Measurements from ENCODE around the gene BAIAP2L1.
"Not testable (repeated sequence)": the region's sequence is repeated elsewhere in the genome, so short reads cannot be mapped to it uniquely, and the experiment has no call there.

BAIAP2L1 gene

GRCh38 chr7:98417604-98418270 lies 16.8 kb upstream of the BAIAP2L1 start:
- H3K4me3 ChIP-seq (ENCODE audit: low read length); H3K4me1 ChIP-seq (ENCODE audit: insufficient read depth, low read length); H3K9me3 ChIP-seq (ENCODE audit: low read length); H3K27me3 ChIP-seq (ENCODE audit: insufficient read depth, low read length); H2AFZ ChIP-seq (ENCODE audit: low read depth, low read length); H3K36me3 ChIP-seq (ENCODE audit: insufficient read depth, low read length): not testable (repeated sequence)

GRCh38 chr7:98414205-98414900 lies 13.5 kb upstream of the BAIAP2L1 start:
- Histone ChIP-seq H3K9me3 (ENCODE audit: low read length) (no peaks in the 10 kb centered on the region), H2AFZ (ENCODE audit: low read depth, low read length) (no peak overlapping the region), H3K27me3 (ENCODE audit: insufficient read depth, low read length) (no peaks in the 10 kb centered on the region), H3K36me3 (ENCODE audit: insufficient read depth, low read length) (no peaks in the 10 kb centered on the region), H3K4me3 (ENCODE audit: low read length) (no peak overlapping the region), H3K4me1 (ENCODE audit: insufficient read depth, low read length) (no peaks in the 10 kb centered on the region)

- not testable (repeated sequence) for H3K36me3 ChIP-seq (ENCODE audit: insufficient read depth, low read length); H3K9me3 ChIP-seq (ENCODE audit: low read length); H3K4me1 ChIP-seq (ENCODE audit: insufficient read depth, low read length); H2AFZ ChIP-seq (ENCODE audit: low read depth, low read length); H3K27me3 ChIP-seq (ENCODE audit: insufficient read depth, low read length); H3K4me3 ChIP-seq (ENCODE audit: low read length)
These were observed 12.8 kb upstream of the BAIAP2L1 start for GRCh38 chr7:98413655-98414054.

GRCh38 chr7:98409843-98410242 lies 9.0 kb upstream of the BAIAP2L1 start:
- Histone ChIP-seq H2AFZ (ENCODE audit: low read depth, low read length) (no peak overlapping the region), H3K9me3 (ENCODE audit: low read length) (no peaks in the 10 kb centered on the region), H3K27me3 (ENCODE audit: insufficient read depth, low read length) (no peaks in the 10 kb centered on the region), H3K4me3 (ENCODE audit: low read length) (no peak overlapping the region), H3K36me3 (ENCODE audit: insufficient read depth, low read length) (no peaks in the 10 kb centered on the region), H3K4me1 (ENCODE audit: insufficient read depth, low read length) (no peaks in the 10 kb centered on the region)

- not testable (repeated sequence) for H3K36me3 ChIP-seq (ENCODE audit: insufficient read depth, low read length); H3K4me1 ChIP-seq (ENCODE audit: insufficient read depth, low read length); H2AFZ ChIP-seq (ENCODE audit: low read depth, low read length); H3K27me3 ChIP-seq (ENCODE audit: insufficient read depth, low read length); H3K9me3 ChIP-seq (ENCODE audit: low read length); H3K4me3 ChIP-seq (ENCODE audit: low read length)
These were observed 7.3 kb upstream of the BAIAP2L1 start for GRCh38 chr7:98408146-98408545.

- H3K4me3 ChIP-seq (ENCODE audit: low read length): no peak overlapping the region
- H3K4me1 ChIP-seq (ENCODE audit: insufficient read depth, low read length): no peaks in the 10 kb centered on the region
- H3K27me3 ChIP-seq (ENCODE audit: insufficient read depth, low read length): peaks cover 3% of the 10 kb centered on the region
- no peaks in the 10 kb centered on the region for H3K36me3 ChIP-seq (ENCODE audit: insufficient read depth, low read length)
- no peak overlapping the region for H2AFZ ChIP-seq (ENCODE audit: low read depth, low read length)
- H3K9me3 ChIP-seq (ENCODE audit: low read length): no peaks in the 10 kb centered on the region
These were observed 5.9 kb upstream of the BAIAP2L1 start for GRCh38 chr7:98406827-98407226.

- H3K4me1 ChIP-seq (ENCODE audit: insufficient read depth, low read length): no peaks in the 10 kb centered on the region
- H2AFZ ChIP-seq (ENCODE audit: low read depth, low read length): no peak overlapping the region
- no peaks in the 10 kb centered on the region for H3K9me3 ChIP-seq (ENCODE audit: low read length)
- H3K36me3 ChIP-seq (ENCODE audit: insufficient read depth, low read length): no peaks in the 10 kb centered on the region
- peaks cover 7% of the 10 kb centered on the region for H3K27me3 ChIP-seq (ENCODE audit: insufficient read depth, low read length)
- no peak overlapping the region for H3K4me3 ChIP-seq (ENCODE audit: low read length)
These were observed 4.0 kb upstream of the BAIAP2L1 start for GRCh38 chr7:98404840-98405239.

- Histone ChIP-seq H2AFZ (ENCODE audit: low read depth, low read length) (no peak overlapping the region), H3K9me3 (ENCODE audit: low read length) (no peaks in the 10 kb centered on the region), H3K27me3 (ENCODE audit: insufficient read depth, low read length) (peaks cover 24% of the 10 kb centered on the region), H3K36me3 (ENCODE audit: insufficient read depth, low read length) (no peaks in the 10 kb centered on the region), H3K4me1 (ENCODE audit: insufficient read depth, low read length) (no peaks in the 10 kb centered on the region), H3K4me3 (ENCODE audit: low read length) (no peak overlapping the region)
These were observed 874 bp downstream of the BAIAP2L1 start for GRCh38 chr7:98399890-98400541.

GRCh38 chr7:98399462-98399861 lies 1.4 kb downstream of the BAIAP2L1 start:
- Histone ChIP-seq H3K4me1 (ENCODE audit: insufficient read depth, low read length) (no peaks in the 10 kb centered on the region), H3K4me3 (ENCODE audit: low read length) (no peak overlapping the region), H3K36me3 (ENCODE audit: insufficient read depth, low read length) (no peaks in the 10 kb centered on the region), H2AFZ (ENCODE audit: low read depth, low read length) (no peak overlapping the region), H3K27me3 (ENCODE audit: insufficient read depth, low read length) (peaks cover 24% of the 10 kb centered on the region), H3K9me3 (ENCODE audit: low read length) (no peaks in the 10 kb centered on the region)

- no peaks in the 10 kb centered on the region for H3K9me3 ChIP-seq (ENCODE audit: low read length)
- H3K36me3 ChIP-seq (ENCODE audit: insufficient read depth, low read length): no peaks in the 10 kb centered on the region
- no peaks in the 10 kb centered on the region for H3K4me1 ChIP-seq (ENCODE audit: insufficient read depth, low read length)
- no peak overlapping the region for H2AFZ ChIP-seq (ENCODE audit: low read depth, low read length)
- H3K27me3 ChIP-seq (ENCODE audit: insufficient read depth, low read length): peaks cover 24% of the 10 kb centered on the region
- H3K4me3 ChIP-seq (ENCODE audit: low read length): no peak overlapping the region
These were observed 2.1 kb downstream of the BAIAP2L1 start for GRCh38 chr7:98398567-98399372.

- Histone ChIP-seq H3K36me3 (ENCODE audit: insufficient read depth, low read length) (no peaks in the 10 kb centered on the region), H3K4me1 (ENCODE audit: insufficient read depth, low read length) (no peaks in the 10 kb centered on the region), H3K27me3 (ENCODE audit: insufficient read depth, low read length) (peaks cover 21% of the 10 kb centered on the region), H2AFZ (ENCODE audit: low read depth, low read length) (no peak overlapping the region), H3K9me3 (ENCODE audit: low read length) (no peaks in the 10 kb centered on the region), H3K4me3 (ENCODE audit: low read length) (no peak overlapping the region)
These were observed 4.1 kb downstream of the BAIAP2L1 start for GRCh38 chr7:98396768-98397167.

- Histone ChIP-seq H3K9me3 (ENCODE audit: low read length) (no peaks in the 10 kb centered on the region), H3K4me1 (ENCODE audit: insufficient read depth, low read length) (no peaks in the 10 kb centered on the region), H3K4me3 (ENCODE audit: low read length) (no peak overlapping the region), H2AFZ (ENCODE audit: low read depth, low read length) (no peak overlapping the region), H3K36me3 (ENCODE audit: insufficient read depth, low read length) (no peaks in the 10 kb centered on the region), H3K27me3 (ENCODE audit: insufficient read depth, low read length) (peaks cover 17% of the 10 kb centered on the region)
These were observed 4.9 kb downstream of the BAIAP2L1 start for GRCh38 chr7:98395951-98396350.

- no peaks in the 10 kb centered on the region for H3K36me3 ChIP-seq (ENCODE audit: insufficient read depth, low read length)
- H3K4me1 ChIP-seq (ENCODE audit: insufficient read depth, low read length): no peaks in the 10 kb centered on the region
- H3K9me3 ChIP-seq (ENCODE audit: low read length): no peaks in the 10 kb centered on the region
- H2AFZ ChIP-seq (ENCODE audit: low read depth, low read length): no peak overlapping the region
- no peak overlapping the region for H3K4me3 ChIP-seq (ENCODE audit: low read length)
- H3K27me3 ChIP-seq (ENCODE audit: insufficient read depth, low read length): peaks cover 17% of the 10 kb centered on the region
These were observed 5.4 kb downstream of the BAIAP2L1 start for GRCh38 chr7:98395481-98395880.
